ENCODE measurements around the gene STX1B.

The STX1B gene

GRCh38 chr16:30980023-30980371 is 30.4 kb downstream of the STX1B start:
- DNase-seq (ENCODE audit: low read depth in 3 of 3, low spot score in 1 of 3): no peak

DNA sequence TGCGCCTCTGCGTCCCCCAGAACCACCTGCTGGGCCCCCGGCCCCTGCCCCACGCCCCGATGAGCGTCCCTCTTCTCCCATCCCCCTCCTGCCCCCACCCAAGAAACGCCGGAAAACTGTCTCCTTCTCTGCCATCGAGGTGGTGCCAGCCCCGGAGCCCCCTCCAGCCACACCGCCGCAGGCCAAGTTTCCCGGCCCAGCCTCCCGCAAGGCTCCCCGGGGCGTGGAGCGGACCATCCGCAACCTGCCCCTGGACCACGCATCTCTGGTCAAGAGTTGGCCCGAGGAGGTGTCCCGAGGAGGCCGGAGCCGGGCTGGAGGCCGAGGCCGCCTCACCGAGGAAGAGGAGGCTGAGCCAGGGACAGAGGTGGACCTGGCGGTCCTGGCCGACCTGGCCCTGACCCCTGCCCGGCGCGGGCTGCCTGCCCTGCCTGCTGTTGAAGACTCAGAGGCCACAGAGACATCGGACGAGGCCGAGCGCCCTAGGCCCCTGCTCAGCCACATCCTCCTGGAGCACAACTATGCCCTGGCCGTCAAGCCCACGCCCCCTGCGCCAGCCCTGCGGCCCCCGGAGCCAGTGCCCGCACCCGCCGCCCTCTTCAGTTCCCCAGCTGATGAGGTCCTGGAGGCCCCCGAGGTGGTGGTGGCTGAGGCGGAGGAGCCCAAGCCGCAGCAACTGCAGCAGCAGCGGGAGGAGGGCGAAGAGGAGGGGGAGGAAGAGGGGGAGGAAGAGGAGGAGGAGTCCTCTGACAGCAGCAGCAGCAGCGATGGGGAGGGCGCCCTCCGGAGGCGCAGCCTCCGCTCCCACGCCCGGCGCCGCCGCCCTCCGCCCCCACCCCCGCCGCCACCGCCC is 31.0 kb downstream of the STX1B start:
- no peak for DNase-seq (ENCODE audit: low read depth in 3 of 3, low spot score in 1 of 3)

DNA sequence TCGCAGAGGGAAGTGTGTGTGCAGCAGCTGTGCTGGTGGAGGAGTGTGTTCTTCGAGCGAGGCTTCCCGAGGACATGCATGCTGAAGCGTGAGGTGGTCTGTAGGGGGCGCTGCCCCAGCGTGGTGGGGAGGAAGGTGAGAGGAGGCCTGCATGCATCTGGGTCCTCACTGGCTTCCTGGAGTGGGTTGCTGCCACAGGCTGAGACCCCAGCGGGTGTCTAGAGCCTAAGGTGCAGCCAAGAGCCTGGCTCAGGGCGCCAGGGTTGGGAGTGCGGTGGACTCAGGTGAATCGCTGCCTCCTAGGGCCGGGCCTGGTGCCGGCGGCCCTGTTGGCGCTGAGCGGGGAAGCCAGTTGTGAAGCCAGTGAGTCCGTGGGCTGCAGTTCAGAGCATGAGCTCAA is 32.9 kb downstream of the STX1B start:
- DNase-seq (ENCODE audit: low read depth in 3 of 3, low spot score in 1 of 3): no peak

GRCh38 chr16:30976486-30976885 is 34.0 kb downstream of the STX1B start:
- DNase-seq (ENCODE audit: low read depth in 3 of 3, low spot score in 1 of 3): no peak

- DNase-seq (ENCODE audit: low read depth in 3 of 3, low spot score in 1 of 3): no peak
Measured at GRCh38 chr16:30974348-30974747, 36.1 kb downstream of the STX1B start.

DNA sequence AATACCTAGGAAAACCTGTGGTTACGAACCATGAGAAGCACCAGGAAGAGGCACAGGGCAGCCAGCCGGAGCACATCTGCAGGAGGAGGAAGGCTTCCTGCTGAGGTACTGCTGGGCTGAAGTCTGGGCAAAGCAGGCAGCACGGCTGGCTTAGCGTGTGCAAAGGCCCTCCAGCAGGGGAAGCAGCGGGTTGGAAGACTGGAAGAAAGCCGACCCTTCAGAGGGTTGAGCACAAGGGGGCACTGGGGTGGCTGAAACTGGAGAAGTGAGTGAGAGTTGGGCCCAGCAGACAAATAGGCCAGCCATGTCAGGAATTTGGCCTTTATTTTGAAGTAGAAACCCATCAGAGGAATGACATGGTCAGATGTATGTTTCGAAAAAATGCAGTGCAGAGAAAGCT is 37.6 kb downstream of the STX1B start:
- DNase-seq (ENCODE audit: low read depth in 3 of 3, low spot score in 1 of 3): no peak

DNA sequence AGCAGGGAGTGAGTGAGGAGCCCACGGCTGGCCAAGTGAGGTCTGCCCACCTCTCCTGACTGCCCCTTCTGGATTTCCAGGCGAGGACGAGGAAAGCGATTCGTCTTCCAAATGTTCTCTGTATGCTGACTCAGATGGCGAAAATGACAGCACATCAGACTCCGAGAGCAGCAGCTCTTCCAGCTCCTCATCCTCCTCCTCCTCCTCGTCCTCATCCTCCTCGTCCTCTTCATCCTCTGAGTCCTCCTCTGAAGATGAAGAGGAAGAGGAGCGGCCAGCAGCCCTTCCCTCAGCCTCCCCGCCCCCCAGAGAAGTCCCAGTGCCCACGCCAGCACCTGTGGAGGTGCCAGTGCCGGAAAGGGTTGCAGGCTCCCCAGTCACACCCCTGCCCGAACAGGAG is 39.1 kb downstream of the STX1B start:
- DNase-seq (ENCODE audit: low read depth in 3 of 3, low spot score in 1 of 3): no peak

GRCh38 chr16:30969246-30969842 is 41.1 kb downstream of the STX1B start:
- DNase-seq (ENCODE audit: low read depth in 3 of 3, low spot score in 1 of 3): no peak

DNA sequence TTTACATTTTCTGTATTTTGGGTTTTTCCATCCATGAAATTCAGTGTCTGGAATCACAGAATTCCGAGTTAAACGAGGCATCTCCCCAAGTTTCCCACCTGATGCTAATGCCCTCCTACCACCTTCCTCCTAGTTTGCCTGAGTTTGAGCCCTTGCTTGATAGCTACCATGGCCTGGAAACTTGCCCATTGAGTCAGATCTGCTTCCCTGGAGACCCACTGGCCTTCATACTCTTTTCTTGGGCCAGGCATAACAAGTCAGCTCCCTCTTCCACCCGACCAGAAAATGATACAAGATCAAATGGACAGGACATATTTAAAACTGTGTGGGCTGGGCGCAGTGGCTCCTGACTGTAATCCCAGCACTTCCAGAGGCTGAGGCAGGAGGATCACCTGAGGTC is 42.6 kb downstream of the STX1B start:
- no peak for DNase-seq (ENCODE audit: low read depth in 3 of 3, low spot score in 1 of 3)

GRCh38 chr16:30966033-30966619 is 44.3 kb downstream of the STX1B start:
- DNase-seq (ENCODE audit: low read depth in 3 of 3, low spot score in 1 of 3): no peak

DNA sequence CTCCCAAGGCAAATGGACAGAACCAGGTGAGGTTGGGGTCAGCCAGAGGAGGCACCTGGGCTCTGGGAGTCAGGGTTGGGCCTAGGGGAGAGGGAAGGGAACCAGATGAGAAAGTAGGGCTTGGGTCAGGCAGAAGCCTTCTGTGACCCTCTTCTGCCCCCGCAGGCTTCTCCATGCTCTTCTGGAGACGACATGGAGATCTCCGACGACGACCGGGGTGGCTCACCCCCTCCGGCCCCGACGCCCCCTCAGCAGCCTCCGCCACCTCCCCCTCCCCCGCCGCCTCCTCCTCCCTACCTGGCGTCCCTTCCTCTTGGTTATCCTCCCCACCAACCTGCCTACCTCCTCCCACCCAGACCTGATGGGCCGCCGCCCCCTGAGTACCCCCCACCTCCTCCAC is 45.0 kb downstream of the STX1B start:
- DNase-seq (ENCODE audit: low read depth in 3 of 3, low spot score in 1 of 3): no peak

DNA sequence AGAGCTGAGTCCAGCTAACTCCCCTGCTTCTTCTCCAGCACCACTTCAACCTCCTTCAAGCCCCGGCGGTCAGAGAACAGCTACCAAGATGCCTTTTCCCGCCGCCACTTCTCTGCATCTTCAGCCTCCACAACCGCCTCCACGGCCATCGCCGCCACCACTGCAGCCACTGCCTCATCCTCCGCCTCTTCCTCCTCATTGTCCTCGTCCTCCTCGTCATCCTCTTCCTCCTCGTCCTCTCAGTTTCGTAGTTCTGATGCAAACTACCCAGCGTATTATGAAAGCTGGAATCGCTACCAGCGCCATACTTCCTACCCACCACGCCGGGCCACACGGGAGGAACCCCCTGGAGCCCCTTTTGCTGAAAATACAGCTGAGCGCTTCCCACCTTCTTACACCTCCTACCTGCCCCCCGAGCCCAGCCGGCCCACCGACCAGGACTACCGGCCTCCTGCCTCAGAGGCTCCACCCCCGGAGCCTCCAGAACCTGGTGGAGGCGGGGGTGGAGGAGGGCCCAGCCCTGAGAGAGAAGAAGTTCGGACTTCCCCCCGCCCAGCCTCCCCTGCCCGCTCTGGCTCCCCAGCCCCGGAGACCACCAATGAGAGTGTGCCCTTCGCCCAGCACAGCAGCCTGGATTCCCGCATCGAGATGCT is 45.7 kb downstream of the STX1B start:
- no peak for DNase-seq (ENCODE audit: low read depth in 3 of 3, low spot score in 1 of 3)

GRCh38 chr16:30963925-30964511 is 46.4 kb downstream of the STX1B start:
- no peak for DNase-seq (ENCODE audit: low read depth in 3 of 3, low spot score in 1 of 3)

DNA sequence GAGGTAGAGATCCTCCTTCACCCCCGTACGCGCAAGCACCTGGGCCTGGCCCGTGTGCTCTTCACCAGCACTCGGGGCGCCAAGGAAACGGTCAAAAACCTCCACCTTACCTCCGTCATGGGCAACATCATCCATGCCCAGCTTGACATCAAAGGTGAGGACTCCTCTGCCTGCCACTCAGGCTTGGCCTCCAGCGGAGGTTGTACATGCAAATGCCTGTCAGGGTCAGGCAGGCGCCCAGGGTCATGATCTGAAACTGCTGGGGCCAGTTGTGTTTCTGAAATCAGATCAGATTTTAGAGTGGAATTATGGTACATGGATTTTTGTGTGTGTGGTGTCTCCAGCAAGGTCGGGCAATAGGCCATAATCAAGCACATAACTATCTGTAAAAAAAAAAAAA is 49.1 kb downstream of the STX1B start:
- no peak for DNase-seq (ENCODE audit: low read depth in 3 of 3, low spot score in 1 of 3)

- no peak for DNase-seq (ENCODE audit: low read depth in 3 of 3, low spot score in 1 of 3)
Measured at GRCh38 chr16:30958175-30959079, 52.0 kb downstream of the STX1B start.

- peak; percentile 89 to 95 (median 94) for DNase-seq (ENCODE audit: low read depth in 3 of 3, low spot score in 1 of 3)
Measured at GRCh38 chr16:30957456-30958174, 52.8 kb downstream of the STX1B start, which contains the start of gene SETD1A. Gene SETD1A (plus strand): TSS chr16:30957754. CDS start chr16:30958732, 978 bp downstream.

GRCh38 chr16:30956601-30957455 is 53.6 kb downstream of the STX1B start:
- peak; percentile 68 to 88 (median 77) for DNase-seq (ENCODE audit: low read depth in 3 of 3, low spot score in 1 of 3)

DNA sequence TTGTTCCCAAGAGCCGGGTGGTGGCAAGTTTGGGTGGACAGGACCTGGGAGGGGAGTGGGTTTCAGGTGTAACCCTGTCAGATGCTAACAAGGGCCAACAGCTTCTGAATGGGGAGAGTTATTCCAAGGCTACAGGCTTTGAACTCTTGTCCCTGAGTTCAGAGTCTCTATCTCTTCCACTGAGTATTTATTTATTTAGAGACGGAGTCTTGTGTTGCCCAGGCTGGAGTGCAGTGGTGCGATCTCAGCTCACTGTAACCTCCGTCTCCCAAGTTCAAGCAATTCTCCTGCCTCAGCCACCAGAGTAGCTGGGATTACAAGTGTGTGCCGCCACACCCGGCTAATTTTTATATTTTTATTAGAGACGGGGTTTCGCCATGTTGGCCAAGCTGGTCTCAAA is 55.4 kb downstream of the STX1B start:
- no peak for DNase-seq (ENCODE audit: low read depth in 3 of 3, low spot score in 1 of 3)

Data from stimulated activated CD4-positive, alpha-beta T cell treated with anti-CD3 and anti-CD28 coated beads, TNF-alpha, amount 100 ng/mL, for 1 hour (primary cell).